ENCODE results near the gene CAMK2N2.

CAMK2N2 gene

DNA sequence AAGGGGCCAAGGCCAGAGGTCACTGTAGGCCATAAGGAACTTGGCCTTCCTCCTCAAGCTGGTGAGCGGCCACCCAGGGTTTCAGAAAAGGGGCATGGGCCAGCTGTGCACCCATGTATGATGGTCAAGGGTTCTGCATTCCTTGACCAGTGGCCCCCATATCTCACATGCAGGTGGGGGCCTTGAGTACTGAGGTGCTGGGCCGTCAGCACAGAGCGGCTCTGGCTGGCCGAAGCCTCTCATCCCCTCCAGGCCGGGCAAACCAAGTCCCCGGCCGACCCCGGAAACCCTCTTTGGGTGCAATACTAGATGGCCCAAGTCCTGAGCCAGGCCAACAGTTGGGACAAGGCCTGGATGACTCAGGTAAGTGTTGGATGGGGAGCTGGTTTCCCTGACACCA lies 22.1 kb downstream of the CAMK2N2 start:
- DNase-seq: no peak

DNA sequence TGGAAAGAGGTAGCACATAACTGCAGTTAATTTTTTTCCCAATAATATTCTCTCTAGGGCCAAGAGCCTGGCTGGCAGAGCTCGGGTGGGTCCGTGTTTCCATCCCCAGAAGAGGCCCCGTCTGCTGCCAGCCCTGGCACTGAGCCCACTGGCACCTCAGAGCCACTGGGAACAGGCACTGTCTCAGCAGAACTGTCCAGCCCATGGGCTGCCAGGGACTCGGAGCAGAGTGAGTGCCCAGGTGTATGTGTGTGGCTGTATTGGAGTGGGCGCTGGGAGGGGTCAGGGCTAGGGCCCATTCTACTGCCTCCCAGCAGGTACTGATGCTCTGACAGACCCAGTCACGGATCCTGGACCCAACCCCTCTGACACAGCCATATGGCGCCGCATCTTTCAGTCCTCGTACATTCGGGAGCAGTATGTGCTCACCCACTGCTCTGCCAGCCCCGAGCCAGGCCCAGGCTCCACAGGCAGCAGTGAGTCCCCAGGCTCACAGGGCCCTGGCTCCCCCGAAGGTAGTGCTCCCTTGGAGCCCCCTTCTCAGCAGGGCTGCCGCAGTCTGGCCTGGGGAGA lies 23.0 kb downstream of the CAMK2N2 start:
- DNase-seq: no peak

DNA sequence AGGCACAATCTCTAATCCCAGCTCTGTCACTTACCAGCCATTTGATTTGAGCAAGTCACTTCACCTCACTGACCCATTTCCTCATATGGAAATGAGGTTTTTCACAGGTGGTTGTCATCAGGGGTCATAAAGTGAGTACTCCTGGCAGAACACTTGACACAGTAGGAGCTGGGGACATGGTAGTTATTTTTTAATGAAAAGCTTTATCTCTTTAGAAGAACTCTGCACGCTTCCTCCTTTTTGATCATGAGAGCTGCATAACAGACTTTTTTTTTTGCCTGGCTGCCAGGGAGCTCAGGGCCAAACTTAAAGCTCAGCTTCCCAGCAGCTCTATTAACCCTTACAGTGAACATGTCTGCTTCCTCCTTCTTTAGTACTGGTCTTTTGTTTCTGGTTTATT lies 23.5 kb downstream of the CAMK2N2 start:
- no peak for DNase-seq

DNA sequence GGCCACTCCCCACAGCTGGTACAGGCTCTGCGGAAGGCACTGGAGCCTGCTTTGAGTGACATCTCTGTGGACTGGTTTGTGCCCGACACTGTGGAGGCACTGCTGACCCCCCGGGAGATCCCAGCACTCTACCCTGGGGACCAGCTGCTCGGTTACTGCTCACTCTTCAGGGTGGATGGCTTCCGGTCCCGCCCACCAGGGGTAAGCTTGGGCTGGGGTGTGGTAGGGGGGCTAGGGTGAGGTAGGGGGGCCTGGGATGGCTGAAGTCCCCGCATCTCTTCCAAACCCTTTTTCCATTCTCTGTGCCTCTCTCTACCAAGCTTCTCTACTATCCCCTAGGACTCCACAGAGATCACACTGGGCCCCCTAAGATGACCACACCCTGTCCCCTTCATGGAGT lies 24.1 kb downstream of the CAMK2N2 start:
- no peak for DNase-seq

DNA sequence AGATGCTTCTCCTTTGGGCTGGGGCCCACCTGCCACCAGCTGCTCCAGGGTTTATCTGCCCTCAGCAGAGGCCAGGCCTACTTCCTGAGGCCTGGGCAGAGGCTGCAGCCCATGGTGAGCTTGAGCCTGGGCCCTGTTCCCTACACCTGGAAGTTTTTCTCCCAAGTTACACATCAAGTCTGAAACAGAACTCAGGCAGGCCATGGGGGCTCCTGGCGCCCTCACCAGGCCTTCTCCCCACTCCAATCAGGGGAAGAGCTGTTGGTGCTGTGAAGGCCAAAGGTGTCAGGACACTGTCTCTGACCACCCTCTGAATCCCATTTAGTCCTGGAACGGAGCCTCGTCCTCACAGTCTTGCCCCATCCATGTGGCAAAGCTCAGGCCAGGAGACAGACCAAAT lies 24.7 kb downstream of the CAMK2N2 start:
- no peak for DNase-seq

DNA sequence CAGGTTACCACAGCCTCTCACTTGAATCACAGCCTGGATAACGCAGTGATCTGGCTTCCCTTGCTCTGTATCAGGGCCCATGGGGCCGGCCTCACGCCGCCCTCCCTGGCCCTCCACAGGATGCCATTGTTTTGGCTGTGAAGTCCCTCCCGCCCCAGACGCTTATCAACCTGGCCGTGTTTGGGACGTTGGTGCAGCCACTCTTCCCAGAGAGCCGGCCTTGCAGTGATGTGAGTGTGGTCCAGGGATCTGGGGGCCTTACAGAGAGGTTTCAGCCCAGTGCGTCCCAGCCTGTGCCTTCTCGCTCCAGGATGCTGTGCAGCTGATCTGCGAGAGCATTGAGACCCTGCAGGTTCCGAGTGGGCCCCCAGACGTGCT lies 25.3 kb downstream of the CAMK2N2 start:
- DNase-seq: no peak

DNA sequence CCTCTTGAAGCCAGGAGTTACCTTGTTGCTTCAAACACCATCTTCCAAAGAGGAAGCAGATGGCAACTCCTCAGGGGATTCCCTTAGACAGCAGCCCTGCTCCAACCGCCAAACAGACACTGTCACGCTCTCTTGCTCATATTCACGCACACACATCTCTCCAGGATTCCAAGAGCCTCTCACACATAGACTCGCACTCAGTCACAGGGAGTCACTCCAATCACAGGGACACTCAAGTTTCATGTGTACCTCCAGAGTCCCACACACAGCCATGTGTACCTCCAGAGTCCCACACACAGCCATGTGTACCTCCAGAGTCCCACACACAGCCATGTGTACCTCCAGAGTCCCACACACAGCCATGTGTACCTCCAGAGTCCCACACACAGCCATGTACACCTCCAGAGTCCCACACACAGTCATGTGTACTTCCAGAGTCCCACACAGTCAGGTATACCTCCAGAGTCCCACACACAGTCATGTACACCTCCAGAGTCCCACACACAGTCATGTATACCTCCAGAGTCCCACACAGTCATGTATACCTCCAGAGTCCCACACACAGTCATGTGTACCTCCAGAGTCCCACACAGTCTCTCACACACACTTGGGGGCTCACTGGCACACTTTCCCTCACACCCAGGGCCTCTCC lies 25.8 kb downstream of the CAMK2N2 start:
- no peak for DNase-seq

DNA sequence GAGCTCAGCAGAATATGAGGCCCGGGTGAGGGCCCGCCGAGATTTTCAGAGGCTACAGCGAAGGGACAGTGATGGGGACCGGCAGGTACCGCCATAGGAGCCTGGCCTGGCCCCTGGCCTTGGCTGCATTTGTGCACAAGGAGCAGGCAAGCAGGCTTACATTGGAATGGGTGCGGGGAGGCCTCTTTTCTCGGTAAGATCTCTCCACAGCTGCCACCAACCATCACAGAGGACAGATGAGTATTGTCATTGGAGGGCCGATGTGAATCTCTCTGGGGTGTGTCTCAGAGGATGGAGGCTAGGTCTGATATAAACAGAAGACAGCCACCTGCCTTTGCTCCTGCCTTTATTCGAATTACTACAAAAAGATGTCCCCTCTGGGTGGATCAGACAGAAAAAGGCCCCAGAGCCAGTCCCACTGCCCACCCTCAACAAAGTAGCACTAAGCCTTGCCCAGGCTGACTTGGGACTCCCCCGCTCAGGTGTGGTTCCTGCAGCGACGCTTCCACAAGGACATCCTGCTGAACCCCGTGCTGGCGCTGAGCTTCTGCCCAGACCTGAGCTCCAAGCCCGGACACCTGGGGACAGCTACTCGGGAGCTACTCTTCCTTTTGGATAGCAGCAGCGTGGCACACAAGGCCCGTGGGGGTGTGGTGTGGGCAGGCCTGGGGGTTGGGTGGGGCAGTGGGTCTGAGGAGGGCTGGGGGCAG lies 26.5 kb downstream of the CAMK2N2 start:
- no peak for DNase-seq

DNA sequence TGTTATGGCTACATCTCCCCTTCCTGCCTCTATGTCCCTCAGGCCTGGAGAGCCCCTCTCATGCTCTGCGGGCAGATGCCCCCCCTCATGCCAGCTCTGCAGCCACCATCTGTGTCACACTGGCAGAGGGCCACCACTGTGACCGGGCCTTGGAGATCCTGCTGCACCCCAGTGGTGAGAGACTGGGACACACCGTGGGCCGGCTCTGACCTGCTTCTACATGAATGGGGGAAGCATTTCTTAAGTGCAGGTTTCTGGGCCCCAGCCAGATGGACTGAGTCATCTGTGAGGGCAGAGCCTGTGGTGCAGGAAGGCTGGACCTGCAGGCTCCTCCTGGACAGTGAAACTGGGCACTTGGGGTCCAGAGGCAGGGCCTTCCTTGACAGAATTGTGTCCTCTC lies 27.1 kb downstream of the CAMK2N2 start:
- no peak for DNase-seq

DNA sequence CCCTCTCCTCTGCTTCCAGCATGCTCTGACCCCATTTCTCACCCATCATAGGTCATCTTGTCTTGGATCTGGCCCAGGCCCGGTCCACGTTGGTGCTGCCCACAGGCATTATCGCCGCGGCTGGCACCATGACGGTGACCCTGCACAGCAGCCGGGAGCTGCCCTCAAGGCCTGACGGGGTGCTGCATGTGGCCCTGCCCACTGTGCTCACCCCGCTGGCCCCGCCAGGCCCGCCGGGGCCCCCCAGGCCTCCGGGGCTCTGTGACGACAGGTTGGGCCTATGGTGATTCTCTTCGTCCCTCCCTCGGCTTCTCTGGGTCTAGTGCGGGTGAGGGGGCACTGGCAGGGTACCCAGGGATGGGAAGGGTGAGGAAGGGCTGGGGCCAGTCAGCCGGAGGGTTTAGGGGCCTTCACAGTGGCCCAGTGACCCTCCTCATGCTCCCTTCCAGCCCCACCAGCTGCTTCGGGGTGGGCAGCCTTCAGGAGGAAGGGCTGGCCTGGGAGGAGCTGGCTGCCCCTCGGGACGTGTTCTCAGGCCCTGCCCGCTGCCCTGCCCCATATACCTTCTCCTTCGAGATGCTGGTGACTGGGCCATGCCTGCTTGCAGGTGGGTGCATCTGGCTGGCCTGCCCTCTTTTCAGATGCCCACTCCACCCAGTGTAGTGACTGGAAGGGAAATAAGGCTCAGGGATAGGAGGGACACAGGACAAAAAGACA lies 28.1 kb downstream of the CAMK2N2 start:
- DNase-seq: no peak

DNA sequence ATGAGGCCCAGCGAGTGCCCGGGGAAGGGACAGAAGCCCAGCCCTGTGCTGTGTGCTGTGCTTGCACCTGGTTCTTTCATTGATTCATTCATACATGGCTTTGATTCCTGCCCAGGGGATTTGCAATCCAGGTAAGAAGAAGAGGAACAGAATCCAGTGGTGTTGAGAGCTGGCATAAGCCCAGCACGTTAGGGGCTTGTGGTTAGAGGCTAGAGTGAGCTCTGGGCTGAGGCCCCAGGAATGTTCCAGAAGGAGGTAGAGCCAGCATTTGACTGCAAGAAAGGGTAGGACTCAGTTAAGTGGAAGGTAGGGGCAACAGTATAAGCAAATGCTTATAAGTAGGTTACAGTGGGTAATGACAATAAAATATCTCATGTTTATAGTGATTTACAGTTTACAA lies 29.7 kb downstream of the CAMK2N2 start:
- no peak for DNase-seq

DNA sequence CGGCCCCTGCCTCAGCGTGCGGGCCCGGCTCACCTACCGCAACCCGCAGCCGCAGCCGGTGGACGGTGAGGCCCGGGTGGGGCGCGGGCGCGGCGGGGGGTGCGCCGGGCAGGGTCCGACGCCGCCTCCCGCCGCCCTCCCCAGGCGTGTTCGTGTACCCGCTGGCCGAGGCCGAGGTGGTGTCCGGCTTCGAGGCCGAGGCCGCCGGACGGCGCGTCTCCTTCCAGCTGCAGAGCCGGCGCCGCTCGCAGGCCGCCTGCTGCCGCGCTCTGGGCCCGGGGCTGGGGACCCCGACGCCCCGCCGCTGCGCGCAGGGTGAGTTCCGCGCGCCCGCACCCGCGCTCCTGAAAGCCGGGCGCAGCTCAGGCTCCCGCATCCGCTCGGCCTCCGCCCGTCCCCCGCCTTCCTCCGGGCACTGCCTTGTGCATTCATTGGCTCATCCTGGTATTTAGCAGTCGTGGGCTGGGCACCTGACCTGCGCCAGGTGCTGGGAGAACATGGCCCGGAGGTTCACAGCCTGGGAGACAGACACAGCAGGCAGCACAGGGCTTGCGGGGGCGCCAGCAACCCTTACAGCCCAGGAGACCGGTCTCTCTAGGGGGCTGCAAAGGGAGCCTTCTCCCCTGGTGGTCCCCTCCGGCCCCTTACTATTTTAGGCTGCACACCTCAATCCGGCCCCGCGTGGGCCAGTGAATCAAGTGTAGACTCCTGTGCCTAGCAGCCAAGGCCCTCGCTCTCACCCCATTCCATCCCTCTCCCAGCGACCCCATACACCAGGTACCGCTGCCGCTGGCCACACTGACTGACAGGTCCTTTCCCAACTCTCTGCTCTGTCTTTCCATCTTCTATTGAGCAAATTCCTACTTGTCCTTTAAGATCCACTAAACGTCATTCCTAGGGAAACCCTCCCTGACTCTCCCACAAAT lies 30.5 kb downstream of the CAMK2N2 start:
- DNase-seq: no peak

DNA sequence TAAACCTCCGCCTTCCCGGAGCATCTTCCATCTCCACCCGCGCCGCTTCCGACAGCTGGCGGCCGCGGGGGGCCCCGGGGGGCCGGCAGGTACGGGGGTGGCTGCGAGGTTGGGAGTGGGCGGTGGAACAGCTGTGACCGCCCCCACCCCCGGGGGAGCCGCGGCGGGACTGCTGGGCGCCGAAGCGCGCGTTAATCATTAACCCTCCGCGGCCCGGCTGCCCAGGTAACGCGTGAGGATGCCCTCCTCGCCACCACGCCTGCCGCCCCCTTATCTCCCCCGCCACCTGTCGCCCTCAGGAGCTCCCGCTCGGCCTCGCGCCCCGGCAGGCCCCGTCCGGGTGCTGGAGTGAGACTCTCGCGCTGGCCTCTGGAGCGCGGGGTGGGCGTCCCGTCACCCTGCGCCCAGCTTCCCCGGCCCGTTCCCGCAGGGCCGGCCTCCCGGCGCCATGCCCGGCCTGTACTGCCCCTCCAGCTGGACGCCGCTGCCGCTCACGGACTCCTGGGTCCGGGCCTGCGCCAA lies 31.2 kb downstream of the CAMK2N2 start:
- no peak for DNase-seq

DNA sequence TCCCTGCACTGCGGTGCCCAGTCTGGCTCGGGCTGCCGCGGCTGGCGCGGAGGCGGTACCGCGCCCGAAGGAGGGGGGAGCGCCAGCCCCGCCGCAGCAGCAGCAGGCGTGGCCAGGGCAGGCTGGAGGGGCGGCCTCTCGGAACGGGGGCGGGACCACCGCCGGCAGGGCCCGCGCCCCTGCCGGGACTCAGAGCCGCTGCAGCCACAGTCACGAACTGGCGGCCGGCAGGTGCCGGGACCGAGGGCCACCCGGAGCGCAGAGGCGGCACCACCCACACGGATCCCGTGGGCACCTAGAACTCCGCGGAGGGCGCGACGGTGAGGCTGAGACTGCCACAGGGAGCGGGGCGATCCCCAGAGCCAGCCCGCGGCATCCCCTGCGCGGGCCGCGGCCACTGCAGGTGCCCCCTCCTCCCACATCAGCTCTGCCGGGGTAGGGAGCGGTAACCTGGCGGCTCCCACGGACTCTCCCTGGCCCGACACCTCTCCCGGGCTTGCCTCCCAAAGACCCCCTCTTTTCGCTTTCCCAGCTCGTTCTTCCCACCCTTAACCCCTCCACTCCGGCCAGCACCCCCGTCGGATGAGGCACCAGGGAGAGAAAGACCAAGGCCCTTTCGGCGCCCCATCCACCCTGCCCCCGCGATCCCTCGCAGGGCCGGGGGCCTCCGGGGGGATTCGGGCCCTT lies 31.8 kb downstream of the CAMK2N2 start, which contains the start of gene VWA5B2:
Gene VWA5B2 (plus strand): TSS at position 192 of the 687 bp plus-strand sequence. CDS start 944 bp downstream, outside the sequence.
- peak; percentile 79 for DNase-seq

DNA sequence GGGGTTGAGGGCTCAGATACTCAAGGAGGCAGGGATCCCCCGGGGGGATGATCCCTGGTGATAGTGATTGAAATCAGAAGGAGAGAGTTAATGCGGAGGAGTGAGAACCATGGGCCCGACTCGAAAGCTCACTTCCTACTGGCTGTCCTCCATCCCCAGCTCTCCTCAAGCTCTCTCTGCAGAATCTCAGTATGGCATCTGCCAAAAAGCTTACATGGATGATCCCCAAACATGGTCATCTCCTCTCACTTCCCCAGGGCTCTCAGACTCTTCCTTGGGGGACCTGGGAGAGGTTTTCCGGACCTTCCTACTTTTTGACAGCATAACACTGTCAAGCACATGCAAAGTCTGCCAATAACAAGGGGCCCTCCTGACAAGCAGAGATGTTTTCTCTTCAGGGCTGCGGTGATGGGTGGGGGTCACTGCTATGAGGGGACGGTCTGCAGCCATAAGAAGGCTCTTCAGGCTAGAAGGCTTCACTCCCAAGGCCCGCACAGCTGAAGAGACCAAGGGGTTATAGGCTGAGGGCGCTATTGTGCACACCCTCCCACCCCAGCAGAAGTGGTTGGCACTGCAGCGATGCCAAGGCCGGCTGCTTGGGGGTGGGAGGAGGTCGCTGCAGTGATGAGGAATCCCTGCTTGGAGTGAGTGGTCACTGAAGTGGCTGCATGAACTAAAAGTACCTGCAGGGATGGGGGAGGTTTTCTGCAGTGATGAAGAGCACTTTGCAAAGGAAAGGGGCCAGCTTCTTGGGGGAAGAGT lies 32.8 kb downstream of the CAMK2N2 start:
- no peak for DNase-seq

DNA sequence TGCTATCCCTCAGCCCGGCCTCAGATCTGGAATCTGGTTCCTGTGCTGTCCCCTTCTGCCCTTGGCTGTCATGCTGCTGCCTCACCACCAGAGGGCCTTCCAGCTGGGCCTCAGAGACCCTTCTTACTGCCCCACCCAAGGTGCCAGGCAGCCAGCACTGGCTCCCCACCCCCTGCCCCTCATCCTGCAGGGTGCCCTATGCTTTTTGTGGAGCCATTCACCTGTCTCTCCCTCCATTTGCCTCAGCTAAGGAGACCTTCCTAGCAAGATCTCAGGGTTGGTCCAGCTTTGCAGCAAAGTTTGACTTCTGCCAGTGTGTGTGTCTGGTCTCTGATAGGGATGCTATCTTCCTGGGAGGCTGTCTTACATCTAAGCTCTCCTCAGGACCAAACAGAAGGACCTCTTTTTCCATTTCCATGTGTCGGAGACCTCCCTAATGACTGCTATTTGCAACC lies 33.8 kb downstream of the CAMK2N2 start:
- peak; percentile 57 for DNase-seq

DNA sequence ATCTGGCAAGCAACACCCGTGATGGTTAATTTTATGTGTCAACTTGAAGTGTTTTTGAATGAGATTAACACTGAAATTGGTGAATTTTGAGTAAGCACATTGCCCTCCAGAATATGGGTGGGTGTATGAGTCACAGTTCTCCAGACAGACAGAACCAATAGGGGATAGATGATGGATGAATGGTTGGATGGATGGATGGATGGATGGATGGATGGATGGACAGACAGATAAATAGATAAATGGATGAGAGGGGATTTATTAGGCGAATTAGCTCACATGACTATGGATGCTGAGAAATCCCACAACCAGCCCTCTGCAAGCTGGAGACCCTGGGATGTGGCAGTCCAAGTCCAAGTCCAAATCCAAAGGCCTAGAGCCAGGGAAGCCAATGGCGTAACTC lies 37.4 kb downstream of the CAMK2N2 start:
- DNase-seq: no peak

DNA sequence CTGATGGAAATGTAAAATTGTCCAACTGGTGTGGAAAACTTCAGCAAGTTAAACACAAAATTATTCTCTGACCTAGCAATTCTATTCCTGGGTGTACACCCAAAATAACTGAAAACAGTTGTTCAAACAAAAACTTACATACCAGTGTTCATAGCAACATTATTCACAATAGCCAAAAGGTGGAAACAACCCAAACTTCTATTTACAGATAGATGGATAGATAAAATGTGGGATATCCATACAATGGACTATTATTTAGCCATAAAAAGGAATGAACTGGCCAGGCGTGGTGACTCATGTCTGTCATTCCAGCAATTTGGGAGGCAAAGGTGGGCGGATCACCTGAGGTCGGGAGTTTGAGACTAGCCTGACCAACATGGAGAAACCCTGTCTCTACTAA lies 38.8 kb downstream of the CAMK2N2 start:
- no peak for DNase-seq

DNA sequence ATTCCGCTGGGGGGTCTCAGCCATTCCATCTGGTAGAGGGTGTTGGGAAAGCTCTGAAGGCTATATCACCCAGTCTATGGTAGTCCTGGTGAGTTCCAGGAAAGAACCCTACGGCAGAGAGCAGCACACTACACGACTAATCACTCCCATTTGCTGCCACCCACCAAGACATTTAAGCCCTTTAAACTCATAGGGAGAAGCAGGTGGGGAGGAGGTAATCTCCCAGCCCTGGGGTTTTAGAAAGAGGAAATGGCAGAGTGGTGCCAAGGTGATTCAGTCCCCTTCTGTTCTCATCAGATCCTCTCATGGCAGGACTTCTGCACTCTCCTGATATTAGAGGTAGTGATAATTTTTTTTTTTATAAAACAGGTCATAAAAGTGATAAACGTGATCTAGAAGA lies 42.5 kb downstream of the CAMK2N2 start:
- DNase-seq: no peak

DNA sequence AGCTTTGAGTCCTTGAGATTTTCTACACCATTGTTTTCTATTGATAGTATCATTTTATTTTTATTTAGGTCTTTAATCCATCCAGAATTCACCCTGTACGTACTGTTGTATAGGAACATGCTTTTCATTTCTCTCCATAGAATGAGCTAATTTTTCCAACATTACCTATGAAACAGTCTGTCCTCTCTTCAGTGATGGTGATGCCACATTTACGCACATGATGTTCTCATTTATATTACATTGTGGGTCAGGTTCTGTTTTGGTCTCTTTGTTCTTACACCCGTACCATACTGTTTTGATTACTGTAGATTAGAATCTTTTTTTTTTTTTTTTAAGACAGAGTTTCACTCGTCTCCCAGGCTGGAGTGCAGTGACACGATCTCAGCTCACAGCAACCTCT lies 49.6 kb downstream of the CAMK2N2 start:
- DNase-seq: no peak

DNA sequence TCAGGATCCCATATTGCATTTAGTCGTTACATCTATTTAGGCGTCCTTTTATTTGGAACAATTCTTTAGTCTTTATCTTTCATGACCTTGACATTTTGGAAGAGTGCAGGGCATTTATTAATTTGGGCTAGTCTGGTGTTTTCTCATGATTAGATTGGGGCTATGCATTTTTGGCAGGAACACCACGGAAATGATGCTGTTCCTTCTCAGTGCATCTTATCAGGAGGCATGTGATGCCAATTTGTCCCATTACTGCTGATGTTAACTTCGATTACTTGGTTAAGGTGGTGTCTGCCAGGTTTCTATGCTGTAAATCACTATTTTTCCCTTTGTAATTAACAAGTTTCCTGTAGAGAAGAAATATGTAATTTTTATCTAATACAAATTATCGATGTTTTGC lies 50.1 kb downstream of the CAMK2N2 start:
- DNase-seq: no peak
